AG09319 (cell line): ENCODE results near the gene SSUH2.
"Not testable (repeated sequence)": the region's sequence is repeated elsewhere in the genome, so short reads cannot be mapped to it uniquely, and the experiment has no call there.

Experiments
- DNase-seq: peaks from one replicate; pipeline ENCODE4 v3.0.0-alpha.2; 2010; ENCODE audit warnings: low read depth; ENCODE audit errors: extremely low read depth
- TF ChIP-seq, protein P1 (sequence below): IDR thresholded peaks from 2 replicates; pipeline ENCODE4 v1.5.1; 2011; ENCODE audit warnings: low read depth, mild to moderate bottlenecking, inconsistent platforms, low read length, moderate library complexity

The SSUH2 gene

GRCh38 chr3:8660175-8661118, 15.8 kb upstream of the SSUH2 start:
- TF ChIP-seq, protein P1, sequence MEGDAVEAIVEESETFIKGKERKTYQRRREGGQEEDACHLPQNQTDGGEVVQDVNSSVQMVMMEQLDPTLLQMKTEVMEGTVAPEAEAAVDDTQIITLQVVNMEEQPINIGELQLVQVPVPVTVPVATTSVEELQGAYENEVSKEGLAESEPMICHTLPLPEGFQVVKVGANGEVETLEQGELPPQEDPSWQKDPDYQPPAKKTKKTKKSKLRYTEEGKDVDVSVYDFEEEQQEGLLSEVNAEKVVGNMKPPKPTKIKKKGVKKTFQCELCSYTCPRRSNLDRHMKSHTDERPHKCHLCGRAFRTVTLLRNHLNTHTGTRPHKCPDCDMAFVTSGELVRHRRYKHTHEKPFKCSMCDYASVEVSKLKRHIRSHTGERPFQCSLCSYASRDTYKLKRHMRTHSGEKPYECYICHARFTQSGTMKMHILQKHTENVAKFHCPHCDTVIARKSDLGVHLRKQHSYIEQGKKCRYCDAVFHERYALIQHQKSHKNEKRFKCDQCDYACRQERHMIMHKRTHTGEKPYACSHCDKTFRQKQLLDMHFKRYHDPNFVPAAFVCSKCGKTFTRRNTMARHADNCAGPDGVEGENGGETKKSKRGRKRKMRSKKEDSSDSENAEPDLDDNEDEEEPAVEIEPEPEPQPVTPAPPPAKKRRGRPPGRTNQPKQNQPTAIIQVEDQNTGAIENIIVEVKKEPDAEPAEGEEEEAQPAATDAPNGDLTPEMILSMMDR: no peak
- DNase-seq: no peak

- DNase-seq: no peak
- TF ChIP-seq, protein P1: no peak
Measured at GRCh38 chr3:8659242-8659641, 14.6 kb upstream of the SSUH2 start.

DNA sequence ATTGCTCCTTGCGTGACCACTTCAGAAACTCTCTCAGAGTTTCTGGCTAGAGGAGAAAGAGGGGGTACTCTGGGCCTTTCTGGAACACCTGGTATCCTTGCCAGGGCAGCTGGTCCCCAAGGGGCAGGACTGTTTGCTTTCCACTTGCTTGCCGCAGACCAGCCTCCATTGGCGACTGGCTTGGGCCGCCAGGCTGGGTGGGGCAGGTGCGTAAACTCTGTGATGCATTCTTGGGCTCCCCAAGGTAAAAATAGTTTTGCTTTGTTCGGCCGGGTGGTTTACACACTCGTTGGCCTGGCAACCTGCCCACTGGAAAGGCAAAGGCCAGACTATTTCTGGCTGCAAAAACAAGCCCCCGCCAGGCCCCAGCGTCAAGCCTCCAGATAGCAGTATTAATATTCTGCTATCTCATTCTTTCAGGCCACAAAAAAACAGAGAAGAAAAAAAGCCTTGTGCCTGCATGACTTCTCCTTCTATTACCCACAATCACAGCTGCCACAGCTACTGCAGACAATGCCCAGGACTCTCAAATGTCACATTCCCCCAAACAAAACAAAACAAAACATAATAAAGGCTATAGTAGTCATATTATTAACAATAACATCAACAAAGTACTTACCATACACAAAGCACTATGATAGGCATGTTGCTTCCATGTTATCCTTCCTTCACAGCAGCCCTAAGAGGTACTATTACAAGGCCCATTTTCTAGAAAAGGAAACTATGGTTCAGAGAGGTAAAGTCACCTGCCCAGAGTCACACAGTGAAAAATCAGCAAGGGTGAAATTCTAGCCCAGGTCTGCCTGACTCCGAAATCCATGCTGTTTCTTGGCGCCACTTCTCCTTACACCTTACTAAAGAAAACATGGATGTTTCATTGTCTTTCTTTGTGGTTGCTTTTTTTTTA, 14.0 kb upstream of the SSUH2 start:
- DNase-seq: no peak

GRCh38 chr3:8657804-8658305, 13.3 kb upstream of the SSUH2 start:
- TF ChIP-seq, protein P1: no peak
- DNase-seq: no peak

More for the DNA sequence above, 14.0 kb upstream of the SSUH2 start:
- TF ChIP-seq, protein P1: no peak

DNA sequence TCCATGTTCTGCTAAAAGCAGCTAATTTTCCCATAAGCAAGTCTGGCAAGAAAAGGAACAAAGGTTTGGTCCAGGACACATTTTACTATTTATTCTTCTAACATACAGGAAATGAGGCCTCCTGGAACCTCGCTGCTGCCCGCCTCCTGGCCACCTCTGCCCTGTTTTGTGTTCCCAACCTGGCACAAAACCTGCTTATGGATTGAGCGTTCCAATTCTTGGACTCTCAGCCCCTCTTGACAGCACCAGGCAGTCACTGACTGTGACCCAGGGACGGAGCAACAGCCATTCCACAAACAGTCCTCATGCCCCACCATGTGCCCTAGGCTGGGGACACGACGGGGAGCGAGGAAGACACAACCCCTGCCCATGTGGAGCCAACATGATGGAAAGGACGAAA, 11.6 kb upstream of the SSUH2 start:
- TF ChIP-seq, protein P1: no peak

GRCh38 chr3:8655387-8655835, 10.8 kb upstream of the SSUH2 start:
- no peak for DNase-seq
- TF ChIP-seq, protein P1: no peak

More for the DNA sequence above, 11.6 kb upstream of the SSUH2 start:
- DNase-seq: no peak

DNA sequence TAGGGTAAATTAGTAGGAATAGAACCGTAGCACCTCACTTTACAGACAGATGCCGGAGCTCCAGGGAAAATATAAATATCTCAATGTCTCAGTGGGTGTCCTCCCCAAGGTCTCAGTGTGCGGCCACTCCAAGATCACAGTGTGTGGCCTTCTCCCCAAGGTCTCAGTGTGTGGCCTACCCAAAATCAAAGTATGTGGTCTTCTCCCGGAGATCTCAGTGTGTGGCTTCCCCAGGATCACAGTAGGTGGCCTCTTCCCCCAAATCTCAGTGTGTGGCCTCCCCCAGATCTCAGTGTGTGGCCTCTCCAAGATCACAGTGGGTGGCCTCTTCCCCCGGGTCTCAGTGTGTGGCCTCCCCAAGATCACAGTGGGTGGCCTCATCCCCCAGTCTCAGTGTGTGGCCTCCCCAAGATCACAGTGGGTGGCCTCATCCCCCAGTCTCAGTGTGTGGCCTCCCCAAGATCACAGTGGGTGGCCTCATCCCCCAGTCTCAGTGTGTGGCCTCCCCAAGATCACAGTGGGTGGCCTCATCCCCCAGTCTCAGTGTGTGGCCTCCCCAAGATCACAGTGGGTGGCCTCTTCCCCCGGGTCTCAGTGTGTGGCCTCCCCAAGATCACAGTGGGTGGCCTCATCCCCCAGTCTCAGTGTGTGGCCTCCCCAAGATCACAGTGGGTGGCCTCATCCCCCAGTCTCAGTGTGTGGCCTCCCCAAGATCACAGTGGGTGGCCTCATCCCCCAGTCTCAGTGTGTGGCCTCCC, 10.2 kb upstream of the SSUH2 start:
- not testable (repeated sequence) for DNase-seq
